Measurements from ENCODE around the gene OSER1. TPM values are rescaled to one million over a fixed set of nuclear protein-coding genes. Genes with fewer than 3 reads are reported as not detected.

Gene OSER1
- total and polyA plus RNA-seq, 9 of the 15 experiments (the other 6 are each of a cell fraction or from before 2014, with no cell fraction given) = 15.5 to 57.3 (median 19.9) TPM

GRCh38 chr20:44218446-44218845, 7.9 kb upstream of the OSER1 start:
- in situ Hi-C loops (cut with MboI) = loop anchor here (5.0 to 10.0 kb wide), 3 partner anchors 94 to 386 kb away; partner anchors contain the start of gene FITM2
- FAIRE-seq = no peak
- H3K4me2 ChIP-seq (ENCODE audit: insufficient read depth, low read length) = no peak overlapping the region
- TF ChIP-seq MAFK (IDR thresholded peaks at IDR 0.05; ENCODE audit: low read length) (no peak), HOXB6 (CRISPR knock-in tag; IDR thresholded peaks at IDR 0.05; ENCODE audit: borderline replicate concordance) (no peak), SNIP1 (IDR thresholded peaks at IDR 0.05; ENCODE audit: low read depth) (no peak), NR2C2 (CRISPR knock-in tag; IDR thresholded peaks at IDR 0.05) (no peak), NR2C2 (tag; IDR thresholded peaks at IDR 0.05) (no peak), ASH1L (IDR thresholded peaks at IDR 0.05; ENCODE audit: borderline replicate concordance, low read depth, partially characterized antibody) (no peak), DMBX1 (CRISPR knock-in tag; IDR thresholded peaks at IDR 0.05; ENCODE audit: borderline replicate concordance) (no peak), HMG20A (CRISPR knock-in tag; conservative IDR thresholded peaks at IDR 0.05) (no peak), REST (IDR thresholded peaks at IDR 0.05; ENCODE audit: borderline replicate concordance) (no peak), REST (CRISPR knock-in tag; IDR thresholded peaks at IDR 0.05; ENCODE audit: low read depth) (no peak), CHD1 (IDR thresholded peaks at IDR 0.05; ENCODE audit: low read length) (no peak), MAX (CRISPR knock-in tag; IDR thresholded peaks at IDR 0.05) (no peak), ZNF134 (CRISPR knock-in tag; conservative IDR thresholded peaks at IDR 0.05) (no peak)

More at GRCh38 chr20:44218446-44218845, 7.9 kb upstream of the OSER1 start:
- ATAC-seq = no peak
- H3K27ac ChIP-seq (ENCODE audit: extremely low read depth, low read depth, low read length) = no peak overlapping the region
- H3K9me3 ChIP-seq (replicated peaks; ENCODE audit: control insufficient read depth, insufficient read depth, low read depth, low read length) = no peaks in the 10 kb centered on the region
- ChIA-PET CTCF (ENCODE audit: low intra/inter-chr PET ratio) (interaction anchor here (0.7 to 6.3 kb wide), 6 partner anchors 93 to 467 kb away, joined by 4 to 79 read pairs (median 8); no protein-coding TSS in a partner anchor), POLR2A (interaction anchor here (0.6 to 1.2 kb wide), 4 partner anchors 8 to 296 kb away, joined by 3 to 6 read pairs (median 3); partner anchors contain the start of gene OSER1)
- no peak overlapping the region for H3K9ac ChIP-seq (ENCODE audit: insufficient read depth in 1 of 2, low read depth in 2 of 2, low read length in 2 of 2)
- H3K4me3 ChIP-seq = no peak overlapping the region
- H3K9me1 ChIP-seq (ENCODE audit: control insufficient read depth, insufficient read depth, low read length) = no peaks in the 10 kb centered on the region
- no peak overlapping the region for H2AFZ ChIP-seq (ENCODE audit: low read depth, low read length)
- H4K20me1 ChIP-seq (replicated peaks; ENCODE audit: control insufficient read depth, insufficient read depth, low read length) = peaks cover 11% of the 10 kb centered on the region
- no TSS peak for BruUV-seq (replicated peaks)
- no peaks in the 10 kb centered on the region for H3K79me2 ChIP-seq (ENCODE audit: control insufficient read depth, insufficient read depth, low read length)
- H3K4me1 ChIP-seq (replicated peaks in 1 of 2; ENCODE audit: control insufficient read depth in 2 of 2, insufficient read depth in 2 of 2, low read length in 2 of 2) = peaks cover 4 to 11% of the 10 kb centered on the region in 2 experiments; a peak in 4 of 5 replicates
- intact Hi-C loops (cut with micrococcal nuclease) = loop anchor here (5.0 kb wide), 2 partner anchors 394 to 514 kb away; no protein-coding TSS in a partner anchor
- no peak for DNase-seq (ENCODE audit: extremely low read depth in 1 of 4, low spot score in 3 of 4)
- peaks cover 0 to 11% of the 10 kb centered on the region in 2 experiments; a peak in 2 of 5 replicates for H3K27me3 ChIP-seq (ENCODE audit: control insufficient read depth in 2 of 2, insufficient read depth in 2 of 2, low read length in 2 of 2)
- 16% methylated on average over 4 of the region's 4 CpGs for WGBS (ENCODE audit: insufficient coverage, low coverage, missing lambda C conversion rate)
- no peaks in the 10 kb centered on the region for H3K36me3 ChIP-seq (ENCODE audit: control insufficient read depth, insufficient read depth, low read length)
